Sigmoid colon (tissue), 4 donors: ENCODE measurements around the gene MPPED1.

Source experiments
- EP300 ChIP-seq, 4 donors: sonication (generic); formaldehyde crosslinking; IDR thresholded peaks; one replicate each; pipeline ENCODE4 v1.6.1; 2017; ENCODE audit warnings: antibody characterized with exemption in 4 of 4
- POLR2A ChIP-seq, 2 donors: fragments of 450-650 bp; IDR thresholded peaks; one replicate each; pipeline ENCODE4 v1.6.1; 2016; ENCODE audit warnings: antibody characterized with exemption in 2 of 2, mild to moderate bottlenecking in 2 of 2, moderate library complexity in 2 of 2
- POLR2AphosphoS5 ChIP-seq, 4 donors: sonication (generic); formaldehyde crosslinking; IDR thresholded peaks; one replicate each; pipeline ENCODE4 v1.6.1; 2017; ENCODE audit warnings: antibody characterized with exemption in 4 of 4
- TF ChIP-seq, protein P1 (sequence below), 4 experiments: fragments of 450-650 bp in 3 of 4; fragments of 200-600 bp in 1 of 4; IDR thresholded peaks; one replicate each; pipeline ENCODE4 v1.5.1; 2016 to 2019; ENCODE audit warnings: antibody characterized with exemption in 4 of 4, mild to moderate bottlenecking in 3 of 4, moderate library complexity in 2 of 4

DNA sequence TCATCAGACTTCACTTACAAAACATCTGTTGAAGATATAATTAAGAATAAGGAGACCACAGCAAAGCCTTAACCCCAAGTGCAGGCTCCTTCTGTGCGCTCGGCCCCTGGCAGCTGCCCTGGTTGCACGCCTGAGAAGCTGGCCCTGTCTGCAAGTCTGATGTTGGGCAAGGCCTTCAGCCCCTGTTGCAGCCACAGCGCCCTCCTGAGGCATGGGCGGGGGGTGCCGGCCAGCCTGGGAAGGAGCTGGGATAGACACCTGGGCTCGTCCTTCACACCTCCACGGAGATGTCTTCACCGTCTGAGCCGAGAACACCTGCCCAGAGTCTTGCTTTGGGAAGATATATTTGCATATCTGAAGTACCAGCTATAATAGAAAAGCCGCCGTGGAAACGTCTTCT lies 104.1 kb downstream of the MPPED1 start:
- TF ChIP-seq, protein P1, sequence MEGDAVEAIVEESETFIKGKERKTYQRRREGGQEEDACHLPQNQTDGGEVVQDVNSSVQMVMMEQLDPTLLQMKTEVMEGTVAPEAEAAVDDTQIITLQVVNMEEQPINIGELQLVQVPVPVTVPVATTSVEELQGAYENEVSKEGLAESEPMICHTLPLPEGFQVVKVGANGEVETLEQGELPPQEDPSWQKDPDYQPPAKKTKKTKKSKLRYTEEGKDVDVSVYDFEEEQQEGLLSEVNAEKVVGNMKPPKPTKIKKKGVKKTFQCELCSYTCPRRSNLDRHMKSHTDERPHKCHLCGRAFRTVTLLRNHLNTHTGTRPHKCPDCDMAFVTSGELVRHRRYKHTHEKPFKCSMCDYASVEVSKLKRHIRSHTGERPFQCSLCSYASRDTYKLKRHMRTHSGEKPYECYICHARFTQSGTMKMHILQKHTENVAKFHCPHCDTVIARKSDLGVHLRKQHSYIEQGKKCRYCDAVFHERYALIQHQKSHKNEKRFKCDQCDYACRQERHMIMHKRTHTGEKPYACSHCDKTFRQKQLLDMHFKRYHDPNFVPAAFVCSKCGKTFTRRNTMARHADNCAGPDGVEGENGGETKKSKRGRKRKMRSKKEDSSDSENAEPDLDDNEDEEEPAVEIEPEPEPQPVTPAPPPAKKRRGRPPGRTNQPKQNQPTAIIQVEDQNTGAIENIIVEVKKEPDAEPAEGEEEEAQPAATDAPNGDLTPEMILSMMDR (IDR thresholded peaks at IDR 0.05) = no peak
- TF ChIP-seq POLR2A (IDR thresholded peaks at IDR 0.05) (no peak), POLR2AphosphoS5 (IDR thresholded peaks at IDR 0.05) (no peak), EP300 (IDR thresholded peaks at IDR 0.05) (no peak)
